GM23338 (cell line): ENCODE data around the gene CLOCK. TPM values are rescaled to one million over a fixed set of nuclear protein-coding genes. Genes with fewer than 3 reads are reported as not detected.

Experiments
- ATAC-seq: fragments of 200-7000 bp; cut with Tn5 transposase; 3 replicates; pipeline ENCODE4 v1.9.1; 2020
- DNase-seq: peaks from one replicate; pipeline ENCODE4 v3.0.0-alpha.2; 2015; ENCODE audit warnings: low spot score
- H2AFZ ChIP-seq: fragments of 200-600 bp; sonication (generic); 2 replicates; pipeline ENCODE4 v1.8.0; 2016; ENCODE audit warnings: antibody characterized with exemption, mild to moderate bottlenecking, moderate library complexity
- H3F3A ChIP-seq: fragments of 200-600 bp; sonication (generic); replicated peaks from 2 replicates; pipeline ENCODE4 v1.8.0; 2017; ENCODE audit warnings: antibody characterized with exemption, mixed run types, low read depth
- H3K27ac ChIP-seq: fragments of 200-600 bp; sonication (generic); 2 replicates; pipeline ENCODE4 v1.6.1; 2016; ENCODE audit warnings: low read depth
- H3K27me3 ChIP-seq: fragments of 200-600 bp; sonication (generic); 2 replicates; pipeline ENCODE4 v1.8.0; 2016; ENCODE audit warnings: mild to moderate bottlenecking, mixed run types, moderate library complexity; ENCODE audit not compliant: insufficient read depth
- H3K36me3 ChIP-seq: fragments of 200-600 bp; sonication (generic); 2 replicates; pipeline ENCODE4 v1.8.0; 2016; ENCODE audit warnings: mild to moderate bottlenecking; ENCODE audit not compliant: insufficient read depth
- H3K4me1 ChIP-seq: fragments of 200-600 bp; sonication (generic); 2 replicates; pipeline ENCODE4 v1.8.0; 2016; ENCODE audit warnings: mild to moderate bottlenecking, moderate library complexity; ENCODE audit not compliant: insufficient read depth
- H3K4me2 ChIP-seq: fragments of 200-600 bp; sonication (generic); 2 replicates; pipeline ENCODE4 v1.7.1; 2017; ENCODE audit warnings: mixed run types
- H3K4me3 ChIP-seq: fragments of 200-600 bp; sonication (generic); 2 replicates; pipeline ENCODE4 v1.6.1; 2016; ENCODE audit warnings: mixed run types
- H3K79me2 ChIP-seq: fragments of 200-600 bp; sonication (generic); replicated peaks from 2 replicates; pipeline ENCODE4 v1.8.0; 2017; ENCODE audit warnings: mild to moderate bottlenecking; ENCODE audit not compliant: insufficient read depth
- H3K9me2 ChIP-seq: fragments of 200-600 bp; sonication (generic); 2 replicates; pipeline ENCODE4 v1.8.0; 2017; ENCODE audit not compliant: insufficient read depth
- H4K20me1 ChIP-seq: fragments of 200-600 bp; sonication (generic); replicated peaks from 2 replicates; pipeline ENCODE4 v1.8.0; 2017; ENCODE audit warnings: mild to moderate bottlenecking; ENCODE audit not compliant: insufficient read depth
- H3K27ac Mint-ChIP-seq: 2 replicates; pipeline ENCODE4 v1.8.0; 2020; ENCODE audit warnings: inconsistent platforms, mild to moderate bottlenecking, moderate library complexity, mixed read lengths
- H3K27me3 Mint-ChIP-seq: 3 replicates; pipeline ENCODE4 v1.8.0; 2022; ENCODE audit warnings: low read depth, mild to moderate bottlenecking, moderate library complexity, mixed read lengths, inconsistent platforms; ENCODE audit not compliant: insufficient read depth, poor library complexity
- H3K36me3 Mint-ChIP-seq: 3 replicates; pipeline ENCODE4 v1.8.0; 2021; ENCODE audit warnings: low read depth, mild to moderate bottlenecking, inconsistent platforms, moderate library complexity, mixed read lengths
- H3K4me1 Mint-ChIP-seq: 3 replicates; pipeline ENCODE4 v1.8.0; 2020; ENCODE audit warnings: mild to moderate bottlenecking, inconsistent platforms, mixed read lengths
- H3K4me3 Mint-ChIP-seq: 3 replicates; pipeline ENCODE4 v1.8.0; 2021; ENCODE audit warnings: moderate library complexity, mild to moderate bottlenecking, inconsistent platforms, mixed read lengths
- H3K9me3 Mint-ChIP-seq: 3 replicates; pipeline ENCODE4 v1.8.0; 2020; ENCODE audit warnings: moderate library complexity, mild to moderate bottlenecking, inconsistent platforms, mixed read lengths
- CREB1 ChIP-seq: fragments of 250-450 bp; sonication (Bioruptor Pico); IDR thresholded peaks from 2 replicates; pipeline ENCODE4 v1.5.0; 2020; ENCODE audit warnings: low read depth, mild to moderate bottlenecking, moderate library complexity
- CTCF ChIP-seq, 2 experiments: fragments of 200-600 bp in 1 of 2; sonication (generic) in 1 of 2; conservative IDR thresholded peaks; 2 replicates each; pipeline versions ENCODE4 v1.5.1 to v1.6.1; 2016 to 2017; ENCODE audit warnings: antibody characterized with exemption in 2 of 2, low read depth in 2 of 2, mild to moderate bottlenecking in 2 of 2, moderate library complexity in 1 of 2
- ETS1 ChIP-seq: IDR thresholded peaks from 2 replicates; pipeline ENCODE4 v1.6.1; 2016; ENCODE audit warnings: antibody characterized with exemption
- EZH2 ChIP-seq: fragments of 200-600 bp; sonication (generic); IDR thresholded peaks from one replicate; pipeline ENCODE4 v1.8.0; 2017; ENCODE audit warnings: antibody characterized with exemption, mild to moderate bottlenecking, low read depth; ENCODE audit not compliant: unreplicated experiment
- EZH2phosphoT487 ChIP-seq: fragments of 200-600 bp; sonication (generic); IDR thresholded peaks from one replicate; pipeline ENCODE4 v1.8.1; 2018; ENCODE audit warnings: antibody characterized with exemption; ENCODE audit not compliant: unreplicated experiment
- JUNB ChIP-seq: IDR thresholded peaks from one replicate; pipeline ENCODE4 v1.6.1; 2016; ENCODE audit warnings: antibody characterized with exemption; ENCODE audit not compliant: unreplicated experiment
- POLR2AphosphoS5 ChIP-seq: IDR thresholded peaks from 2 replicates; pipeline ENCODE4 v1.6.1; 2016; ENCODE audit warnings: antibody characterized with exemption, low read depth
- STAT1 ChIP-seq: IDR thresholded peaks from one replicate; pipeline ENCODE4 v1.6.1; 2016; ENCODE audit warnings: antibody characterized with exemption; ENCODE audit not compliant: unreplicated experiment
- ZNF114 ChIP-seq: fragments of 250-450 bp; sonication (Bioruptor Pico); IDR thresholded peaks from 2 replicates; pipeline ENCODE4 v1.5.0; 2020; ENCODE audit warnings: mild to moderate bottlenecking, moderate library complexity
- ZNF462 ChIP-seq: fragments of 250-450 bp; sonication (Bioruptor Pico); IDR thresholded peaks from 2 replicates; pipeline ENCODE4 v1.5.0; 2020; ENCODE audit warnings: mild to moderate bottlenecking, moderate library complexity
- polyA plus RNA-seq: library from polyadenylated mRNA; unstranded; fragments of >200 nt; fragmentation: Nextera tagmentation; extraction: Ambion mirVana; gene quantifications from 2 replicates; pipeline ENCODE4 v1.2.1, GENCODE V29; 2016
- total RNA-seq: library from RNA; depleted of rRNA; stranded (reverse); fragments of >200 nt; shearing (Covaris generic); gene quantifications from 2 replicates; pipeline ENCODE4 v1.2.3, GENCODE V29; 2014

The CLOCK gene
- total and polyA plus RNA-seq, 2 experiments from 2014 or later: 17.1 to 28.8 TPM

GRCh38 chr4:55575513-55575912 is 28.8 kb upstream of the CLOCK start (continued):
- TF ChIP-seq ZNF462 (CRISPR knock-in tag): no peak
- no peak for TF ChIP-seq POLR2AphosphoS5
- TF ChIP-seq ETS1: no peak
- TF ChIP-seq STAT1: no peak
- no peak for TF ChIP-seq EZH2phosphoT487
- no peak for TF ChIP-seq CTCF (conservative IDR thresholded peaks at IDR 0.05; ENCODE audit: low read depth in 2 of 2)
- no peak for TF ChIP-seq JUNB

- Histone ChIP-seq H3K4me1 (no peaks in the 10 kb centered on the region), H3K27ac (no peak overlapping the region), H3K27me3 (no peaks in the 10 kb centered on the region), H3K79me2 (no peaks in the 10 kb centered on the region), H3K36me3 (peaks cover 22% of the 10 kb centered on the region), H3F3A (no peaks in the 10 kb centered on the region), H3K4me2 (no peak overlapping the region), H4K20me1 (no peaks in the 10 kb centered on the region), H3K9me2 (0 out of 2 replicates have a peak, but pooled peaks cover 4% of the 10 kb centered on the region), H2AFZ (no peak overlapping the region), H3K4me3 (no peak overlapping the region)
- DNase-seq (no peak), ATAC-seq (no peak)
- no peak overlapping the region for H3K27ac Mint-ChIP-seq
- H3K4me3 Mint-ChIP-seq: no peak overlapping the region
- H3K27me3 Mint-ChIP-seq: peaks cover 3% of the 10 kb centered on the region
- H3K9me3 Mint-ChIP-seq: peaks cover 45% of the 10 kb centered on the region
- no peaks in the 10 kb centered on the region; the same call in 2 of the 3 replicates for H3K4me1 Mint-ChIP-seq
- peaks cover 42% of the 10 kb centered on the region for H3K36me3 Mint-ChIP-seq
- no peak for TF ChIP-seq STAT1
- TF ChIP-seq CREB1 (CRISPR knock-in tag): no peak
- TF ChIP-seq POLR2AphosphoS5: no peak
- TF ChIP-seq EZH2: no peak
- no peak for TF ChIP-seq EZH2phosphoT487
- TF ChIP-seq ZNF114 (CRISPR knock-in tag): no peak
Observed at GRCh38 chr4:55574252-55574651, 27.5 kb upstream of the CLOCK start.
